GM10266 (cell line): ENCODE results near the gene M1AP.

Source experiments
- DNase-seq: peaks from one replicate; pipeline ENCODE4 v3.0.0; 2012; ENCODE audit errors: extremely low spot score
- CTCF ChIP-seq: IDR thresholded peaks from 2 replicates; pipeline ENCODE4 v1.5.1; 2012; ENCODE audit warnings: mild to moderate bottlenecking, low read depth; ENCODE audit not compliant: control insufficient read depth, insufficient read depth; ENCODE audit errors: missing control alignments

Gene M1AP, protein sequence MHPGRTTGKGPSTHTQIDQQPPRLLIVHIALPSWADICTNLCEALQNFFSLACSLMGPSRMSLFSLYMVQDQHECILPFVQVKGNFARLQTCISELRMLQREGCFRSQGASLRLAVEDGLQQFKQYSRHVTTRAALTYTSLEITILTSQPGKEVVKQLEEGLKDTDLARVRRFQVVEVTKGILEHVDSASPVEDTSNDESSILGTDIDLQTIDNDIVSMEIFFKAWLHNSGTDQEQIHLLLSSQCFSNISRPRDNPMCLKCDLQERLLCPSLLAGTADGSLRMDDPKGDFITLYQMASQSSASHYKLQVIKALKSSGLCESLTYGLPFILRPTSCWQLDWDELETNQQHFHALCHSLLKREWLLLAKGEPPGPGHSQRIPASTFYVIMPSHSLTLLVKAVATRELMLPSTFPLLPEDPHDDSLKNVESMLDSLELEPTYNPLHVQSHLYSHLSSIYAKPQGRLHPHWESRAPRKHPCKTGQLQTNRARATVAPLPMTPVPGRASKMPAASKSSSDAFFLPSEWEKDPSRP

GRCh38 chr2:74648009-74648443 lies at the start of gene M1AP:
Gene M1AP, minus strand, starts transcription at chr2:74648330. Its CDS starts 8,055 bp downstream, at chr2:74640275.
- DNase-seq = no peak
- no peak for TF ChIP-seq CTCF

- TF ChIP-seq CTCF = no peak
- no peak for DNase-seq
Observed at GRCh38 chr2:74696829-74697228, 48.7 kb upstream of the M1AP start.

DNA sequence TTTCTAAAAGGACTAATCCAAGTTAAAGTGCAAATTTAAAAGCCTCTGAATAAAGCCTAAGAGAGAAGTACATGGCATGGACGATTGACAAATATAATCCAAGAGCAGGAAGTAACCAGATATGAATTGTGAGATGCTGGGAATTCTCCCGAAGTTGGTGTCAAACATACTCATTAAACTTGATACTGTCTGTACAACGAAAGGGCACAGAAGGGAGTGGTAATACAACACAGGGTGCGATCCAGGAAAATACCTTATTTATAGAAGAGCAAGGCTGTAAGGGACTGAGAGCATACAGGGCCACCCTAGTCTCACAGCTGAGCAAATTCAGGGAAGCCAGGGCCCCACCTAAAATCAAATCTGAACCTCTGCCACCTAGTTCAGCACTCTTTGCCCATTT lies 47.5 kb upstream of the M1AP start:
- TF ChIP-seq CTCF = no peak
- no peak for DNase-seq

DNA sequence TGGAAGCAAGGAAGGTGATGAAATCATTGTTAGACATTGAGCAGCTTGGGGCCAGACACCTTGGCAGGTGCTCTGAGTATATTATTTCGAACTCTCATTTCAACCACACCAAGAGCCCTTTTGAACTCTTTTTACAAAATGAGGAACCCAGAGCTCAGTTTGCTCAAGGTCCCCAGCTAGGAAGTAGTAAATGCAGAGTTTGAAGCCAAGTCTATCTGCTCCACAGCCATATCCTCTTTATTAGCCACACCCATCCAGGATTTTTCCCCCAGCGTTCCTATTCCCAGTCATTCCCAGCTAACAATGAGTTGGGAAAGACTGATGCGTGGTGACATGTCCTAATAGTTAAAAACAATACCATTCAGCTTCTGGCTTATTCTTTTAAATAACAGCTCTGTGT lies 46.2 kb upstream of the M1AP start:
- TF ChIP-seq CTCF = no peak
- no peak for DNase-seq

DNA sequence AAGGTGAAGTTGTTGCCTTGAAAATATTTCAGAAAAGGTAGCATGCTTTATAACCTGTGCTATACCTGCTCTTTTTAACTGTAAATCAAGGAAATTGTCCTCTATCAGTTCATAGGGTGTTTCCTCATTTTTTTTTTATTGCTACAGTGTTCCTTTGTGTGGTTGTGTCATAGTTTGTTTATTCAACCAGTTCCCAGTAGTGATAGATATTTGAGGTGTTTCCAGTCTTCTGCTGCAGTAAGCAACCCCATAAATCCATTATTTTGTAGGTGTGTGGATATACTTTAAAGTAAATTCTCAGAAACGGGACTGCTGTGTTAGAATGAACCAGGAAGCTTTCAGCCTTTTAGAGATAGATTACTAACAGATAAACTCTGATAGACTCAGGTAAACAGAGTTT lies 45.5 kb upstream of the M1AP start:
- TF ChIP-seq CTCF = no peak
- DNase-seq = no peak

DNA sequence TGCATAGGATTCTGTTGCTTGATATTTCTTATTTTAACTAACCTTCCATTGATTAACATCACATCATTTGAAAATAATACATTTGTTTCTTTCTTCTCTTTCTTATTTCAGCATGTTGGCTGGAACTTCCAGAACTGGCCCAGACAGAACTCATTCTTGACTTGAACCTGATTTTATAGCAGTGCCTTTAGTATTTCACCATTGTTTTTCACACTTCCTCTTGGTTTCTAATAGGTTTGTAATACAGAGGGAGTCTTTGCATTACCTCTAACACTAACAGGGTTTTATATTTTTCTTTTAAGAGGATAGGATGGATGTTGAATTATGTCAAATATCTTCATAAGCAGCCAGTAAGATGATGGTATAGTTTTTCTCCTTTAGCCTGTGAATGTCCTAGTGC lies 45.1 kb upstream of the M1AP start:
- no peak for DNase-seq

More for the DNA sequence above, 45.1 kb upstream of the M1AP start:
- no peak for TF ChIP-seq CTCF
